ENCODE data around the gene PATL1.
"Not testable (repeated sequence)": the region's sequence is repeated elsewhere in the genome, so short reads cannot be mapped to it uniquely, and the experiment has no call there.

- TF ChIP-seq ZBTB21 (CRISPR knock-in tag; IDR thresholded peaks at IDR 0.05; ENCODE audit: borderline replicate concordance); SMAD3 (CRISPR knock-in tag; IDR thresholded peaks at IDR 0.05; ENCODE audit: borderline replicate concordance); KAT7 (CRISPR knock-in tag; IDR thresholded peaks at IDR 0.05; ENCODE audit: borderline replicate concordance); GABPB1 (CRISPR knock-in tag; IDR thresholded peaks at IDR 0.05): not testable (repeated sequence)
- TF ChIP-seq, protein P1, sequence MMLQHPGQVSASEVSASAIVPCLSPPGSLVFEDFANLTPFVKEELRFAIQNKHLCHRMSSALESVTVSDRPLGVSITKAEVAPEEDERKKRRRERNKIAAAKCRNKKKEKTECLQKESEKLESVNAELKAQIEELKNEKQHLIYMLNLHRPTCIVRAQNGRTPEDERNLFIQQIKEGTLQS (CRISPR knock-in tag; conservative IDR thresholded peaks at IDR 0.05) = not testable (repeated sequence)
- TF ChIP-seq, protein P2, sequence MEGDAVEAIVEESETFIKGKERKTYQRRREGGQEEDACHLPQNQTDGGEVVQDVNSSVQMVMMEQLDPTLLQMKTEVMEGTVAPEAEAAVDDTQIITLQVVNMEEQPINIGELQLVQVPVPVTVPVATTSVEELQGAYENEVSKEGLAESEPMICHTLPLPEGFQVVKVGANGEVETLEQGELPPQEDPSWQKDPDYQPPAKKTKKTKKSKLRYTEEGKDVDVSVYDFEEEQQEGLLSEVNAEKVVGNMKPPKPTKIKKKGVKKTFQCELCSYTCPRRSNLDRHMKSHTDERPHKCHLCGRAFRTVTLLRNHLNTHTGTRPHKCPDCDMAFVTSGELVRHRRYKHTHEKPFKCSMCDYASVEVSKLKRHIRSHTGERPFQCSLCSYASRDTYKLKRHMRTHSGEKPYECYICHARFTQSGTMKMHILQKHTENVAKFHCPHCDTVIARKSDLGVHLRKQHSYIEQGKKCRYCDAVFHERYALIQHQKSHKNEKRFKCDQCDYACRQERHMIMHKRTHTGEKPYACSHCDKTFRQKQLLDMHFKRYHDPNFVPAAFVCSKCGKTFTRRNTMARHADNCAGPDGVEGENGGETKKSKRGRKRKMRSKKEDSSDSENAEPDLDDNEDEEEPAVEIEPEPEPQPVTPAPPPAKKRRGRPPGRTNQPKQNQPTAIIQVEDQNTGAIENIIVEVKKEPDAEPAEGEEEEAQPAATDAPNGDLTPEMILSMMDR (IDR thresholded peaks at IDR 0.05) = not testable (repeated sequence)
Measured at GRCh38 chr11:59681260-59681725, 12.5 kb upstream of the PATL1 start.
